Activated naive CD4-positive, alpha-beta T cell treated with anti-CD3 and anti-CD28 coated beads for 36 hours (primary cell): ENCODE measurements around the gene MYLIP. TPM values are rescaled to one million over a fixed set of nuclear protein-coding genes. Genes with fewer than 3 reads are reported as not detected.

ENCODE experiments used
- CTCF ChIA-PET: fragments of 350-600 bp; sonication (Branson Sonifier 250); formaldehyde crosslinking; loops from one replicate; lab custom pipeline; 2021; ENCODE audit warnings: antibody characterized with exemption; lab: Charles Lee
- DNase-seq: peaks from one replicate; pipeline ENCODE4 v3.0.0-alpha.2; 2020
- H3K27ac Mint-ChIP-seq: one replicate; pipeline ENCODE4 v1.8.0; 2021; ENCODE audit warnings: mild to moderate bottlenecking, mixed read lengths
- H3K27me3 Mint-ChIP-seq: one replicate; pipeline ENCODE4 v1.8.0; 2021; ENCODE audit warnings: low read depth, mixed read lengths
- H3K36me3 Mint-ChIP-seq: one replicate; pipeline ENCODE4 v1.8.0; 2021; ENCODE audit warnings: low read depth, mixed read lengths
- H3K4me1 Mint-ChIP-seq: one replicate; pipeline ENCODE4 v1.8.0; 2021; ENCODE audit warnings: low read depth, mixed read lengths
- H3K4me3 Mint-ChIP-seq: one replicate; pipeline ENCODE4 v1.8.0; 2021; ENCODE audit warnings: mild to moderate bottlenecking, moderate library complexity, mixed read lengths
- H3K9me3 Mint-ChIP-seq: one replicate; pipeline ENCODE4 v1.8.0; 2021; ENCODE audit warnings: mixed read lengths
- intact Hi-C: fragments of 100-400 bp; cut with micrococcal nuclease; formaldehyde crosslinking; loops from one replicate; pipeline ENCODE4 v1.15.1; 2023
- total RNA-seq, 2 experiments: library from RNA; stranded (reverse); gene quantifications; one replicate each; pipeline ENCODE4 v1.2.3, GENCODE V29; 2021

MYLIP gene
- total RNA-seq, 2 experiments from 2014 or later, result 7.3 to 8.1 TPM

- H3K27me3 Mint-ChIP-seq, result peaks cover 2% of the 10 kb centered on the region
- H3K9me3 Mint-ChIP-seq, result peaks cover 3% of the 10 kb centered on the region
- H3K27ac Mint-ChIP-seq, result no peak overlapping the region
- DNase-seq, result no peak
- no peaks in the 10 kb centered on the region for H3K4me1 Mint-ChIP-seq
- intact Hi-C loops, result no loop called here
- H3K4me3 Mint-ChIP-seq, result no peak overlapping the region
- no peaks in the 10 kb centered on the region for H3K36me3 Mint-ChIP-seq
- CTCF ChIA-PET, result interaction anchor here (0.6 kb wide), 1 partner anchor 298 kb away, joined by 7 read pairs; no protein-coding TSS in a partner anchor
Observed at GRCh38 chr6:16092990-16093389, 35.9 kb upstream of the MYLIP start.

- Mint-ChIP-seq H3K27ac (no peak overlapping the region), H3K36me3 (no peaks in the 10 kb centered on the region), H3K9me3 (peaks cover 5% of the 10 kb centered on the region), H3K4me1 (no peaks in the 10 kb centered on the region), H3K27me3 (peaks cover 2% of the 10 kb centered on the region), H3K4me3 (no peak overlapping the region)
- intact Hi-C loops, result no loop called here
- CTCF ChIA-PET, result interaction anchor here (2.0 kb wide), 1 partner anchor 88 kb away, joined by 5 read pairs; no protein-coding TSS in a partner anchor
- no peak for DNase-seq
Observed at GRCh38 chr6:16095180-16095579, 33.7 kb upstream of the MYLIP start.

DNA sequence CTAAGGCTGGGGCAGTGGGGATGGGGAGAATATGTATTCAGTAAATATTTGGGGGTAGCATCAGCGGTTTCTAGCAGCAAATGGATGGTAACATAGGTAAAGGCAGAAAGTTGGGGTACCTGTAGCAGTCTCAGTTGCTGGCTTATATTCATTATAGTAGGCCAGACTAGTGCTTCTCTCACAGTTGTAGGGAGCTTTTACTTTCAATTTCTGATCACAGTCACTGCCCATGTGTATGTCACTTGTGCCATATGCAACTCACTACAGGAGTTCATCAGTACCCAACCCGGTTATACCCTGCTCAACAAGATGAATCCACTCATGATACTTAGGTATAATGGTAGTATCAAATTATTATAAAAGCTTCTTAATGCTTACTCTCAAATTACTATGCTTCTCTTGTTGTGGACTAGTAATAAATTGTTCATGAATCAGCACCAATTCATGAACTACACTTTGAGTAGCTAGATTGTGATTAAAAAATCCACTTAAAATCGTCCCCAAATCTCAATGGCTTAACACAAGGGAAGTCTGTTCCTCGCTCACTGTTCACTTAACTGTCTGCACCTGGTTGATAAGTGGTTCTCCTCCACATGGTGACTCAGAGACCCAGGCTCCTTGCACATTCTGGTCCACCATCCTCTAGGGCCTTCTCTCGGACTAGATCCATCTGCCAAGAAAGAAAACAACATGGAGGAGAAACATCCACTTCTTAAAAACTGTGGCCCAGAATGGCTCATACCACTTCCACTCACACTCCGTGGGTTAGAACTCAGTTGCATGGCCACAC lies 31.3 kb upstream of the MYLIP start:
- Mint-ChIP-seq H3K4me1 (no peaks in the 10 kb centered on the region), H3K27ac (no peak overlapping the region), H3K27me3 (peaks cover 2% of the 10 kb centered on the region), H3K4me3 (no peak overlapping the region), H3K36me3 (no peaks in the 10 kb centered on the region), H3K9me3 (peaks cover 15% of the 10 kb centered on the region)
- CTCF ChIA-PET, result interaction anchor here (0.5 kb wide), 1 partner anchor 404 kb away, joined by 3 read pairs; no protein-coding TSS in a partner anchor
- DNase-seq, result no peak
- intact Hi-C loops, result no loop called here

DNA sequence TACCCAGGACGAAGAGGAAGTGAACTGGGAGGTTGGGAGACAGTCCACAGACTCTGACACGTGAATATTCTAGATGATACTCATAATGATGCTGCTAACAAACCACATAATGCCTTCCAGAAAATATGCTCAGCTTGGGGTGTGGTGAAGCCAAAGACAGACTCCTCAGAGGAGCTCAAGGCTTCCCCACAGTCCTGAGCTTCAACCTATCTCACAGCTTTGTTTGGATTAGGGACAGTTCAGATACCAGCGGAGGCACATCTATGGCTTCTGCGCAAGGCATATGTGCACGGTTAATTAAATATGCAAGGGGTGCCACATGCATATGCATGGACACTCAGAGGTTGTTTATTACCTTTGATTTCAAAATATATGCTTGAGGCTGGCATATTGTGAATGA lies 30.7 kb upstream of the MYLIP start:
- no peaks in the 10 kb centered on the region for H3K4me1 Mint-ChIP-seq
- peaks cover 2% of the 10 kb centered on the region for H3K27me3 Mint-ChIP-seq
- DNase-seq, result no peak
- no peaks in the 10 kb centered on the region for H3K36me3 Mint-ChIP-seq
- H3K27ac Mint-ChIP-seq, result no peak overlapping the region
- H3K9me3 Mint-ChIP-seq, result peaks cover 15% of the 10 kb centered on the region
- no peak overlapping the region for H3K4me3 Mint-ChIP-seq
- intact Hi-C loops, result no loop called here
- CTCF ChIA-PET, result no interaction called here

- Mint-ChIP-seq H3K36me3 (no peaks in the 10 kb centered on the region), H3K4me1 (no peaks in the 10 kb centered on the region), H3K27me3 (peaks cover 2% of the 10 kb centered on the region), H3K4me3 (no peak overlapping the region), H3K27ac (no peak overlapping the region), H3K9me3 (peaks cover 15% of the 10 kb centered on the region)
- intact Hi-C loops, result no loop called here
- DNase-seq, result no peak
- CTCF ChIA-PET, result interaction anchor here (0.9 kb wide), 1 partner anchor 27 kb away, joined by 3 read pairs; no protein-coding TSS in a partner anchor
Observed at GRCh38 chr6:16102208-16102607, 26.7 kb upstream of the MYLIP start.

GRCh38 chr6:16103722-16104121 lies 25.2 kb upstream of the MYLIP start:
- no peaks in the 10 kb centered on the region for H3K4me1 Mint-ChIP-seq
- DNase-seq, result no peak
- H3K4me3 Mint-ChIP-seq, result no peak overlapping the region
- H3K9me3 Mint-ChIP-seq, result peaks cover 11% of the 10 kb centered on the region
- CTCF ChIA-PET, result no interaction called here
- no peaks in the 10 kb centered on the region for H3K27me3 Mint-ChIP-seq
- intact Hi-C loops, result no loop called here
- H3K36me3 Mint-ChIP-seq, result no peaks in the 10 kb centered on the region
- no peak overlapping the region for H3K27ac Mint-ChIP-seq

DNA sequence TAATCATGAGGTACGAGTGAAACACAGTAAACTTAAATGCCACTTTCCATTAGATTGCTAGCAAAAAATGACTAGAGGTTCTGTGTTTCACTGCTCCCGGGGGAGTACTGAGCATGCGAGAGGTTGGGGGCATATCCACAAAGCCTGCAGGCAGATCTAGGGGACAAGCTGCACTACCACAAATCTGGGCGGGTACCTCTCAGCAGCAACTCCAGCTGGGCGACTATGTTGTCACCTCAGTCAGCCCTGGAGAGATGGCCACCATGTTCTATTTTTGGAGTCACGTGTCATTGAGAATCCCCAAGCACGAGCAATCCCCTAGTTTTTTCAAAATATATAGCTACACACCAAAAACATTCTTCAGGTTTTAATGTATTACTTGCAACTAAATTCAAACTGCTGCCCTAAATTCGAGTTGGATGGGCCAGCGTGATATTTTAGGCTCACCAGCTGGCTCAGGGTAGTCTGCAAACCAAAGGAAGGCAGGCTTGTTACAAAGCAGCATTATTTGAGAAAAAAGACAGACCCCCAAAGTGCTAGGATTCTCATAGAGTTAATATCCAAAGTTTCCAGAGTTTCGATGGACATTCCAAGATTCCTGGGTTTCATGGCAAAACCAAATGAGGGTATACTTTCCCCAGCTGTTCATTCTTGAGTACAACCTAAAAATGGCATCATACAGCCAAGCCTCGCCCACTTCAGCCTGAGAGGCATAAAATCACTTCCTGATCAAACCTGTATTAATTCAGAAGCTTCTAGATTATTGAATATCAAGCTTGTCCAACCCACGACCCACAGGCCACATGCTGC lies 24.1 kb upstream of the MYLIP start:
- Mint-ChIP-seq H3K36me3 (no peaks in the 10 kb centered on the region), H3K9me3 (peaks cover 11% of the 10 kb centered on the region), H3K27me3 (no peaks in the 10 kb centered on the region), H3K4me1 (no peaks in the 10 kb centered on the region), H3K27ac (no peak overlapping the region), H3K4me3 (no peak overlapping the region)
- CTCF ChIA-PET, result no interaction called here
- intact Hi-C loops, result no loop called here
- no peak for DNase-seq

GRCh38 chr6:16105854-16106253 lies 23.0 kb upstream of the MYLIP start:
- H3K36me3 Mint-ChIP-seq, result no peaks in the 10 kb centered on the region
- intact Hi-C loops, result no loop called here
- no peak overlapping the region for H3K4me3 Mint-ChIP-seq
- CTCF ChIA-PET, result interaction anchor here (0.7 kb wide), 1 partner anchor 72 kb away, joined by 3 read pairs; no protein-coding TSS in a partner anchor
- DNase-seq, result no peak
- H3K27me3 Mint-ChIP-seq, result no peaks in the 10 kb centered on the region
- no peak overlapping the region for H3K27ac Mint-ChIP-seq
- H3K9me3 Mint-ChIP-seq, result peaks cover 4% of the 10 kb centered on the region
- no peaks in the 10 kb centered on the region for H3K4me1 Mint-ChIP-seq

GRCh38 chr6:16106991-16107787 lies 21.7 kb upstream of the MYLIP start:
- no peak for DNase-seq
- no peaks in the 10 kb centered on the region for H3K36me3 Mint-ChIP-seq
- CTCF ChIA-PET, result interaction anchor here (0.7 to 1.1 kb wide), 2 partner anchors 76 to 414 kb away, joined by 3 to 4 read pairs; no protein-coding TSS in a partner anchor
- no peaks in the 10 kb centered on the region for H3K9me3 Mint-ChIP-seq
- no peaks in the 10 kb centered on the region for H3K4me1 Mint-ChIP-seq
- H3K4me3 Mint-ChIP-seq, result no peak overlapping the region
- H3K27ac Mint-ChIP-seq, result no peak overlapping the region
- no peaks in the 10 kb centered on the region for H3K27me3 Mint-ChIP-seq
- intact Hi-C loops, result no loop called here

DNA sequence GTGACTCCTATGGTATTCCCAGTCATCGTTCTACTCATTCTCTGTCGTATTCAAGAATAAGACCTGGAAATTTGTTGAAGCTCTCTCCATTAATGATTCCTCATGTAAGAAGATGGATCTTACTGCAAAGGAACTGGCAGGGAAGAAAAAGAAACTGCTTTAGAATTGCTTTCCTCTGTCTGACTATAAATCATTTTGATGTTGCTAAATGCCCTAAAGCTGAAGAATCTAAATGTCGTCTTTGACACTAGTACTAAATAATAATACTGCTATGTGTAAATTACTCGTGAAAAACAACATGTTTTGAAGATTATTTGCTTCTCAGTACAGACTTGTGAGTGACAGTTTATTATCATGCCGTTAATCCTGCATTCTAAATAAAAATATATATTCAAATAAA lies 20.5 kb upstream of the MYLIP start:
- DNase-seq, result no peak
- H3K36me3 Mint-ChIP-seq, result no peaks in the 10 kb centered on the region
- no peaks in the 10 kb centered on the region for H3K27me3 Mint-ChIP-seq
- intact Hi-C loops, result no loop called here
- CTCF ChIA-PET, result no interaction called here
- no peaks in the 10 kb centered on the region for H3K9me3 Mint-ChIP-seq
- no peak overlapping the region for H3K4me3 Mint-ChIP-seq
- H3K27ac Mint-ChIP-seq, result no peak overlapping the region
- no peaks in the 10 kb centered on the region for H3K4me1 Mint-ChIP-seq

DNA sequence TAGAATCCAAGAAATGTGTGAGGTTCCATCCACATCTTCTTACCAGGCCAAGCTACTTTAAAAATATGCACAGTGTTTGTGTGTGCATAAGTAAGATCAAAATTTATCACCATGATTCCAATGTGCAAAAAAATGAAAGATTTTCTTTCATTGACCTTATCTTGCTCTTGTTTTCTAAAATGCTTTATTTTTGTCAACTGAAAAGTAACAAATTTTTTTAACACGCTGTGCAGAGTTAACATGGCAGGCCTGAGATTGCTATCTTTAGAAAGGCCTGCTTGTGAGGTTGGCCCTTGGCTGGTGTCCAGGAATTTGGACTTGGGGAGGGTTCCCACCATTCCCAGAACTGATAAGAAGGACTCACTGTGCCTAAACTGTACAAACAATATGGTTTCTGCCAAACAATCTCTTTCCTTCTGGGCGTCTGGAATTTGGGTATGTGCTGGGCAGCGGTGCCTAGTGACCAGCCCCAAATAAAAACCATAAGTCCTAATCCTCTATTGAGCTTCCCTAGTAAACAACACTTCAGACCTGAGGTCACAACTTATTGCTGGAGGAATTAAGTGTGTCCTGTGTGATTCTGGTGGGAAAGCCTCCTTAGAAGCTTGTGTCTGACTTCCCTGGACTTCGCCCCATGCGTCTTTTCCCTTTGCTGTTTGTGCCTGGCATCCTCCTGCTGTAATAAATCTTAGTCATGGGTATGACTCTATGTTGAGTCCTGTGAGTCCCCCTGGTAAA lies 19.8 kb upstream of the MYLIP start:
- no peaks in the 10 kb centered on the region for H3K9me3 Mint-ChIP-seq
- no peak overlapping the region for H3K4me3 Mint-ChIP-seq
- no peaks in the 10 kb centered on the region for H3K27me3 Mint-ChIP-seq
- no peak for DNase-seq
- CTCF ChIA-PET, result no interaction called here
- no peak overlapping the region for H3K27ac Mint-ChIP-seq
- no peaks in the 10 kb centered on the region for H3K36me3 Mint-ChIP-seq
- no peaks in the 10 kb centered on the region for H3K4me1 Mint-ChIP-seq
- intact Hi-C loops, result no loop called here
